Left cardiac atrium (tissue), 4 donors: ENCODE data around the gene ZG16. TPM values are rescaled to one million over a fixed set of nuclear protein-coding genes. Genes with fewer than 3 reads are reported as not detected.
"Not testable (repeated sequence)": the region's sequence is repeated elsewhere in the genome, so short reads cannot be mapped to it uniquely, and the experiment has no call there.

ENCODE experiments used
- ATAC-seq, 2 donors: fragments of 200-7000 bp; cut with Tn5 transposase; one replicate each; pipeline ENCODE4 v1.9.1; 2020; ENCODE audit warnings: mild to moderate bottlenecking in 2 of 2, moderate library complexity in 2 of 2
- DNase-seq: peaks from one replicate; pipeline ENCODE4 v3.0.0-alpha.2; 2020
- intact Hi-C, 2 donors: fragments of 100-400 bp; cut with DNase I; formaldehyde crosslinking; loops; one replicate each; pipeline versions ENCODE4 v1.14.1 to v1.15.1; 2022 to 2023
- total RNA-seq, 2 donors: library from RNA; stranded (reverse); fragmentation: NEBNext Ultra II Directional; extraction: Animal tissue kit (Norgen Biotek cat#: 25700); gene quantifications; one replicate each; pipeline ENCODE4 v1.2.1, GENCODE V29; 2021
- donor health status: DM: no; HTN: yes; CAD: no.
- donor health status: DM: no; HTN: yes; CAD: no; lungs with severe emphysema.
- donor health status: DM: yes; HTN: yes; CAD: no.
- donor health status: Dilated cardiomyopathy.

Gene ZG16
- total RNA-seq, 2 donors from 2014 or later = not detected

DNA sequence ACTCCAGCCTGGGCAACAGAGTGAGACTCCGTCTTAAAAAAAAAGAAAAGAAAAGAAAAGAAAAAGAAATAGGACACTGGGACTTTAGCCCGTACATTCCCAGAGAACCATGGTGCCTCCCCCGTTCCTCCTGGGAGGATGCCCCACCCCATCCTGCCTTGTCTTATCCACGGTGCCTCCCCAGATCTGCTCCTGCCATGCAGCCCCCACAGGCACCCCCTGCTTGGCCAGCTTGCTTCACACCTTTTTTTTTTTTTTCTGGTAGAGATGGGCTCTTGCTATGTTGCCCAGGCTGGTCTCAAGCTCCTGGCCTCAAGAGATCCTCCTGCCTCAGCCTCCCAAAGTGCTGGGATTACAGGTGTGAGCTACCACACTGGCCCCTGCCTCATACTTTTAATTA, 31.5 kb upstream of the ZG16 start:
- ATAC-seq, intact Hi-C loops, DNase-seq: not testable (repeated sequence)

DNA sequence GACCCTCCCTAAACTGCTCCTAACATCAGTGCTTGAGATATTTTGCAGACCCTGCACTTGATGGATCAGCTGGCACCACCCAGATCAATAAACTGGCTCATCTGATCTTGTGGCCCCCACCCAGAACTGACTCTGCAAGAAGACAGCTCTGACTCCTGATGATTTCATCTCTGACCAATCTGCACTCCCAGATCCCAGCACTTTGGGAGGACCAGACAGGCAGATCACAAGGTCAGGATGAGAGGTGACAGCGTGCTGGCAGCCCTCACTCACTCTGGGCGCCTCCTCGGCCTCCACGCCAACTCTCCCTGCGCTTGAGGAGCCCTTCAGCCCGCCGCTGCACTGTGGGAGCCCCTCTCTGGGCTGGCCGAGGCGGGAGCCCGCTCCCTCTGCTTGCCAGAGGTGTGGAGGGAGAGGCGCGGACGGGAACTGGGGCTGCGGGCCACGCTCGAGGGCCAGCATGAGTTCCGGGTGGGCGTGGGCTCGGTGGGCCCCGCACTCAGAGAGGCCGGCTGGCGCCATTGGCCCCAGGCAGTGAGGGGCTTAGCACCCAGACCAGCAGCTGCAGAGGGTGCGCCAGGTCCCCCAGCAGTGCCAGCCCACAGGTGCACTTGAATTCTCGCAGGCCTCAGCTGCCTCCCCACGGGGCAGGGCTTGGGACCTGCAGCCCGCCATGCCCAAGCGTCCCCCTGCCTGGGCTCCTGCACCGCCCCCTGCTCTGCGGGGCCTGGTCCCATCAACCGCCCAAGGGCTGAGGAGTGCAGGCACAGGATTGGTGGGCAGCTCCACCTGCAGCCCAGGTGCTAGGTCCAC, 29.9 kb upstream of the ZG16 start:
- DNase-seq = no peak
- intact Hi-C loops = no loop called here
- ATAC-seq = no peak

DNA sequence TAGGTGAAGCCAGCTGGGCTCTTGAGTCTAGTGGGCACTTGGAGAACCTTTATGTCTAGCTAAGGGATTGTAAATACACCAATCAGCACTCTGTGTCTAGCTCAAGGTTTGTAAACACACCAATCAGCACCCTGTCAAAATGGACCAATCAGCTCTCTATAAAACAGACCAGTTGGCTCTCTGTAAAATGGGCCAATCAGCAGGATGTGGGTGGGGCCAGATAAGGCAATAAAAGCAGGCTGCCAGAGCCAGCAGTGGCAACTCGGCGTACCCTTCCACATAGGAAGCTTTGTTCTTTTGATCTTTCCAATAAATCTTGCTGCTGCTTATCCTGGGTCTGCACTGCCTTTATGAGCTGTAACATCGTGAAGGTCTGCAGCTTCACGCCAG, 29.3 kb upstream of the ZG16 start:
- DNase-seq, intact Hi-C loops, ATAC-seq: not testable (repeated sequence)

DNA sequence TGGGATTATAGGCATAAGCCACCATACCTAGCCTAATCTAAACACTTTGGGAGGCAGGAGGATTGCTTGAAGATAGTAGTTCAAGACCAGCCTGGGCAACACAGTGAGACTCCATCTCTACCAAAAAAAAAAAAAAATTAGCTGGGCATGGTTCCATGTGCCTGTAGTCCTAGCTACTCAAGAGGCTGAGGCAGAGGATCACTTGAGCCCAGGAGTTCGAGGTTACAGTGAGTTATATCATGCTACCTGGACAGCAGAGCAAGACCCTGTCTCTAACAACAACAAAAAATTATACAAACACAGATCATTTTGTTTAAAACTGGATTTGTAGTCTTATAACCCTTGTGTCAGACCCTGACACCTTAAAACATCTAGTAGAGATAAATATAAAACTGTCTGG, 24.5 kb upstream of the ZG16 start:
- no peak for DNase-seq
- no peak for ATAC-seq
- intact Hi-C loops = no loop called here

DNA sequence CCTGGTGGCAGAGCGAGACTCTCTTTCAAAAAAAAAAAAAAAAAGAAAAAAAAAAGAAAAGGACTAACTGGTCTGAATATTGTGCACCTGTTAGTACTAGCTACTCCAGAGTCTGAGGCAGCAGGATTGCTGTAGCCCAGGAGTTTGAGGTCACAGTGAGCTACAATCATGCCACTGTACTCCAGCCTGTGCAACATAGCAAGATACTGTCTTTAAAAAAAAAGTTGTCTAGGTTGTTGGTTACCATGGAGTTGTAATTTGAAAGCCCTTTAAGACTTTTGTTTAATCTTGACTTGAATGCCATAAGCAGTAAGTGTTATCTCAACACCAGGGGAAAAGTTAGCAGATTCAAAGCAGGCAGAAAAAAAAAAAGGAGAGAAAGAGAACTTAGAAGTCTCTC, 21.4 kb upstream of the ZG16 start:
- ATAC-seq (no peak), DNase-seq (no peak)
- intact Hi-C loops = no loop called here

DNA sequence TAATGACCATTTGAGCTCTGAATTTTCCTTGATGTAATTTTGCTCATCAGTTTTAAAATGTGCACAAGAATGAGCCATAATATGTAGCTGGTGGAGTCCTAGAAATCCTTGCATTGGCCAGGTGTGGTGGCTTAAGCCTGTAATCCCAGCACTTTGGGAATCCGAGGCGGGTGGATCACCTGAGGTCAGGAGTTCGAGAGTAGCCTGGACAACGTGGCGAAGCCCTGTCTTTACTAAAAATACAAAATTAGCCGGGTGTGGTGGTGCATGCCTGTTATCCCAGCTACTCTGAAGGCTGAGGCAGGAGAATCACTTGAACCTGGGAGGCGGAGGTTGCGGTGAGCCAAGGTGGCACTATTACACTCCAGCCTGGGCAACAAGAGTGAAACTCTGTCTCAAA, 21.0 kb upstream of the ZG16 start:
- intact Hi-C loops, ATAC-seq, DNase-seq: not testable (repeated sequence)

DNA sequence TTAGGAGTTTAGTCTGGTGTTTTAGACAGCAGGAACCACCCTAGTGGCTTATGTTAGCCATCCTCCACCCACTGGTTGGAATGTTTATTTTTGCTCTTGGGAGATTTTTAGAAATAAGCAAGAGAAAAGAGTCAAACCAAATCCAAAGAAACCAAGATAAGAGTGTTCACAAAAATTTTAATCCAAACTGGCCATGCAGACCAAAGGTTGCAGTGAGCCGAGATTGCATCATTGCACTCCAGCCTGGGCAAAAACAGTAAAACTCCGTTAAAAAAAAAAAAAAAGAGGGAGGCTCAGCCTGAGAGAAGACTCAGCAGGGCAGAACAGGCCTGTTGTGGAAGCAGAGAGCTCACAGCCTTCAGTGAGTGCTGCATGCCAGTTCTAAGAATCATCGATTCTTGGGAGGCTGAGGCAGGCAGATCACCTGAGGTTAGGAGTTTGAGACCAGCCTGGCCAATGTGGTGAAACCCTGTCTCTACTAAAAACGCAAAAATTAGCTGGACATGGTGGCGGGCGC, 20.0 kb upstream of the ZG16 start:
- intact Hi-C loops = no loop called here
- peak; percentile 86 to 90 for ATAC-seq
- DNase-seq = peak; percentile 28

DNA sequence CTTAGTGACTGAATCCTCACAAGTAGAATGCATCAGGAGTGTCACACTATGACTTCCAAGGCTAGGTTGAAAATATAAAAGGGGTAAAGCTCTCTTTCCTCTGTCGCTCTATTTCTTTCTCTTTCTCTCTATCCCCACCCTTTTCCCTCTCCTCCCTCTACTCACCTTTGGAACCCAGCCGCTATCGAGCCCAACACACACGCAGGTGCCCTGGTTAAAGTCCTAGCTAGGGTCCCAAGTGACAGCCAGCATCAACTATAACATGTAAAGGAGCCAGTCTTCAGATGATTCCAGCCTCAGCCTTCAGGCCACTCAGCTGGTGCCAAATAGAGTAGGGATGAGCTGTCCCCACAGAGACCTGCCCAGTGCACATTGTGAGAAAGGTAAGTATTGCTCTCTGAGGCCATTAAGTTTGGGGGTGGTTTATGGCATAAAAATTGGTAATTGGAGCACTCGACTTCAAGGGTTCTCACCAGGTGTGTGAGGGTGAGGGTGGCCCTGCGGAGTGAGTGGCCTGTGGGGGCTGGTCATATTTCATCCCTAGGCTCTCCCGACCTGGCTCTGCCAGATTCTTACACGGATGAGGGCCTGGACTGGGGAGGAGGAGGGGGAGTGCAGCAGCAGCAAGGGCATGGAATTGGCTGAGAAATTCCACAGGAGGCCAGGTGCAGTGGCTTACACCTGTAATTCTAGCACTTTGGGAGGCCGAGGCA, 17.3 kb upstream of the ZG16 start:
- intact Hi-C loops = loop anchor here in 1 of 2 donors (10.0 kb wide), 1 partner anchor 746 kb away; no protein-coding TSS in a partner anchor
- DNase-seq = no peak
- no peak for ATAC-seq

DNA sequence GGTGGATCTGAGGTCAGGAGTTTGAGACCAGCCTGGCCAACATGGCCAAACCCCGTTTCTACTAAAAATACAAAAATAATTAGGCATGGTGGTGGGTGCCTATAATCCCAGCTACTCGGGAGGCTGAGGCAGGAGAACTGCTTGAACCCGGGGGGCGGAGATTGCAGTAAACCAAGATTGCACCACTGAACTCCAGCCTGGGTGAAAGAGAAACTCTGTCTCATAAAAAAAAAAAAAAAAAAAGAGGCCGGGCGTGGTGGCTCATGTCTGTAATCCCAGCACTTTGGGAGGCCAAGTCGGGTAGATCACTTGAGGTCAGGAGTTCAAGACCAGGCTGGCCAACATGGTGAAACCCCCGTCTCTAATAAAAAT, 16.8 kb upstream of the ZG16 start:
- intact Hi-C loops = loop anchor here in 1 of 2 donors (10.0 kb wide), 1 partner anchor 746 kb away; no protein-coding TSS in a partner anchor
- not testable (repeated sequence) for ATAC-seq, DNase-seq

DNA sequence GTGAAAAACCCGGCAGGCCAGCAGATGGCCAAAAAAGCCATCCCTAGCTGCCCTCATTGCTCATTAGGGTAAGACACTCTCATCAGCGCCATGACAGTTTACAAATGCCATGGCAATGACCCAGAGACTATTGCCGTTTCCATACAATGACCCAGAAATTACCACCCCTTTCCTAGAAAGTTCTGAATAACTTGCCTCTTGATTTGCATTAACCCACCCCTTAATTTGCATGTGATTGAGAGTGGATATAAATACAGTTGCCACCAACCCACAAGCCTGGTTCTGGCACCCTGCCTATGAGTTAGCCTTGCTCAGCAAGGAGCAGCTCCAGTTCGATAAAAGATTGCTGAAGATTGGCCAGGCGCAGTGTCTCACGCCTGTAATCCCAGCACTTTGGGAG, 16.2 kb upstream of the ZG16 start:
- intact Hi-C loops = loop anchor here in 1 of 2 donors (10.0 kb wide), 1 partner anchor 747 kb away; no protein-coding TSS in a partner anchor
- ATAC-seq (no peak), DNase-seq (no peak)

DNA sequence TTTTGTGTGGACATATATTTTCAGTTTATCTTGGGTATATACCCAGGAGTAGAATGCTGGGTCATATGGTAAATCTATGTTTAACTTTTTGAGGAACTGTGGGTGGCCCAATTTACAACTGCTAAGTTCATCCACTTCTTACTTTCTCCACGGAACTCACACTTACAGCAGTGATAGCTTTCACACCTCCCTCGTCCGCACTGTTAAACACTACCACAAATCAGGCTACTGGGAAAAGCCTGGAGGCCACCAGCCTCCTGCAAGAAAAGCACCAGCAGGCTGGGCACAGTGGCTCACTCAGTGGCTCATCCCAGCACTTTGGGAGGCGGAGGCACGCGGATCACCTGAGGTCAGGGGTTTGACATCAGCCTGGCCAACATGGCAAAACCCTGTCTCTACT, 14.7 kb upstream of the ZG16 start:
- ATAC-seq (no peak), DNase-seq (no peak)
- intact Hi-C loops = loop anchor here in 1 of 2 donors (10.0 kb wide), 1 partner anchor 749 kb away; no protein-coding TSS in a partner anchor

DNA sequence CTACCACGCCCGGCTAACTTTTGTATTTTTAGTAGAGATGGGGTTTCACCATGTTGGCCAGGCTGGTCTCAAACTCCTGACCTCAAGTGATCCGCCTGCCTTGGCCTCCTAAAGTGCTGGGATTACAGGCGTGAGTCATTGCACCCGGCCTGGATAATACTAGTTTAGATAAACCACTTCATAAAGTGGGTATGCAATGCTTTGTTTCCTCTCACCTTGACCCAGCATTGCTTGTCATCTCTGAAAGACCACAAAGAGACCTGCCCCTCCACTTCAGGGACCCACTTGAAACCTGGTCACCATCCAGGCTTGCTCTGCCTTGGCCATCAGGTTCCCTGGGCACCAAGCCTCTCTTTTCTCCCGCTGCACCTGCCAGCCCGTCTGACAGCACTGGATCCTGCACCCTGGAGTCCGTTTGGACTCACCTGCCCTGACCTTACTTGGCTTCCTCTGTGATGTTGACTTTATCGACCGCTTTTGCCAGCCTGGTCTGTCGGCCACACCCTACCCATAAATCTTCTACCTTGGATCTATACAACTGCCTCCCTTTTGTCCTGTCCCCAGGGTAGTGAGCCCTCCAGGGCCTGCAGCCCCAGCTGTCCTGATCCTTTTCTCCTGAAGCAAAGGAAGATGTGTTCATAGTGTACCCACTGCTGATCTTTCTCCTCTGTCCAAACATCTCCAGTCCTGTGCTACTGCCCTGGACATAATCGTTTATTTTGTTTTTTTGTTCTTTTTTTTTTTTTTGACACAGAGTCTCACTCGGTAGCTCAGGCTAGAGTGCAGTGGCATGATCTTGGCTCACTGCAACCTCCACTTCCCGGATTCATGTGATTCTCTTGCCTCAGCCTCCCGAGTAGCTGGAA, 12.7 kb upstream of the ZG16 start:
- ATAC-seq = no peak
- no peak for DNase-seq
- intact Hi-C loops = loop anchor here in 1 of 2 donors (10.0 kb wide), 1 partner anchor 751 kb away; no protein-coding TSS in a partner anchor

DNA sequence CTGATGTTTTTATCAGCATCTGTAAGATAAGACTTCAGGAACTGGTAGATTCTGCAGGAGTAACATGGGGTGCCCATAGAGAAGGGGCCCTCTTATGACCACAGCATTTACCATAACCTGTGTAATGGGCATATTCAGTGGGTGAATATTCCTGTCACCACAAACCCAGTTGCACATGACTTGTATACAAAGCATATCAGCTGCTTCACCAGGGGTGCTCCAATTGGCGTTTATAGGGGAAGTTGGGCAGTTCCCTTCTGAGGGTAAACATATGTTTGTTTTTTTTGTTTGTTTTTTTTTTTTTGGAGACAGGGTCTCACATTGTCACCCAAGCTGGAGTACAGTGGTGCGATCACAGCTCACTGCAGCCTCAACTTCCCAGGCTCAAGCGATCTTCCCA, 11.5 kb upstream of the ZG16 start:
- intact Hi-C loops = loop anchor here in 1 of 2 donors (10.0 kb wide), 1 partner anchor 752 kb away; no protein-coding TSS in a partner anchor
- ATAC-seq (no peak), DNase-seq (no peak)

DNA sequence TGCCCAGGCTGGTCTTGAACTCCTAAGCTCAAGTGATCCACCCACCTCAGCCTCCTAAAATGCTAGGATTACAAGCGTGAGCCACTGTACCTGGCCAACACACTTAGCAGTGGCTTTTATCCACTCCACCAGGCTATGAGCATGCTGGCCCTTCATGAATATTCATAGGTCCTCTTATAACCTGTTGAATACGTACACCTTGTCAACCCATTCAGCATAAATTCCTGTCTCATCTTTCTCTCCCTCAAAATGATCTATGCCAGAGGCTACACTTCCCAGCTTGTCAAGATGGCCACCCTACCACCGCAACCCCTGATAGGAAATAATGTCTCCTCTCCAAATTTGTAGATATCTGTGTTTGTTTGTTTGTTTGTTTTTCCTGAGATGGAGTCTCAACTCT, 11.0 kb upstream of the ZG16 start:
- DNase-seq (no peak), ATAC-seq (no peak)
- intact Hi-C loops = loop anchor here in 1 of 2 donors (10.0 kb wide), 1 partner anchor 752 kb away; no protein-coding TSS in a partner anchor

DNA sequence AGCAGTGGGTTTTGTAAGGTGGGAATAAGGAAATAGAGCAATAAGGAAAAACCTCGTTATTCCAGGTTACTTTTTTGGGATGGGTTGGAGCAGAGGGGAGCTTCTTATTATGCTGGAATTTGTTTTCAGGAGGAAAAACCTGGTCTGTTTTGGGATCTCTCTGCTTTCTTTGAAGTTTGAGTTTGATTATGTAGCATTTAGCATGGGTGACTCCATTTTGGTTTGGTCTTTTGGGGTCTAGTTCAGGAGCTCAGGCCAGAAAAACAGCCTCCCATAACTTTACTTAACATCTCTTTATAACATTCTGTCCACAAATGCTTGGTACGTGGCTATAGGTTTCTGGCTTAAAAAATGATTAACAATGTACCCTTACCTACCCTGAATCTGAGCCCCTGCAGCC, 8.5 kb upstream of the ZG16 start:
- ATAC-seq = no peak
- intact Hi-C loops = loop anchor here in 1 of 2 donors (10.0 kb wide), 1 partner anchor 755 kb away; no protein-coding TSS in a partner anchor

DNA sequence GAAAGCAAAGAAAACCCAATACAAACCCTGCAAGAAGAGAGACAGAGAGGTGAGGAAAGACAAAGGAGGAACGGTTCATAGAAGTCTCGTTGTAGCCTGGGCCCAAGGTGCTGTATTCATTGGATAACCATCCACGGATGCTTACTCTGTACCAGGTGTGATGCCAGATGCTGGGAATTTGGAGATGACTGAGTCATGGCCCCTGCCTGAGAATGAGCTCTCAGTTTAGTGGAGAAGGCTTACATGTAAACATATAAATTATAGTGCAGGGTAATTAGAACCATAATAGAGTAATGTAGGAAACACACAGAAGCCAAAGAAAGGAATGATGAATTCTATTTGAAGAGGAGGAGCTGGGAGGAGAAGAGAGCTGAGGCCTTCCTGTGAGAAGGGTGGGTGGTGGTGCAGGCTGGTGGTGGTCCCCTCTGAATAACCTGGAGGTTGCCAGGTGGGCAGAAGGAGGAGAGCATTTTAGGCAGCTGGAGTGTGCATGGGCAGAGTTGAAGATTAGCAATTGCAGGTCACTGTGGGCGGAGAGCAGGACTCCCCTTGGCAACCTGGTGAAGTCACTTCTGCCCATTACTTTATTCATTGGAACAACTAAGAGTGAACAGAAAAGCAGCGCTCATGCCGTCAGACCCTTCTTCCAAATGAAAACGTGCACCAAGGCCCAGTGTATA, 7.7 kb upstream of the ZG16 start:
- intact Hi-C loops = no loop called here
- no peak for DNase-seq
- ATAC-seq = no peak

More for the DNA sequence above, 8.5 kb upstream of the ZG16 start:
- DNase-seq = no peak

DNA sequence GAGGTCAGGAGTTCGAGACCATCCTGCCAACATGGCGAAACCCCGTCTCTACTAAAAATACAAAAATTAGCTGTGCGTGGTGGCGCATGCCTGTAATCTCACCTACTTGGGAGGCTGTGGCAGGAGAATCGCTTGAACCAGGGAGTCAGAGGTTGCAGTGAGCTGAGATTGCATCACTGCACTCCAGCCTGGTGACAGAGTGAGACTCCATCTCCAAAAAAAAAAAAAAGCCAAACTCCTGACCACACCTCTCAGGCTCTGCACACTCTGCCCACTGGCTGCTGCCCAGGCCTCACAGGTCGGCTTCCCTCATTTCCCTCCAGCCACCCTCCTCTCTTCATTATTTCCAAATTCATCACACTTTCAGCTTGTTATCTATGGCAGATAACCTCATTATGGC, 5.7 kb upstream of the ZG16 start:
- DNase-seq, intact Hi-C loops: not testable (repeated sequence)
- peak in 1 of 2 donors; percentile 81 for ATAC-seq

DNA sequence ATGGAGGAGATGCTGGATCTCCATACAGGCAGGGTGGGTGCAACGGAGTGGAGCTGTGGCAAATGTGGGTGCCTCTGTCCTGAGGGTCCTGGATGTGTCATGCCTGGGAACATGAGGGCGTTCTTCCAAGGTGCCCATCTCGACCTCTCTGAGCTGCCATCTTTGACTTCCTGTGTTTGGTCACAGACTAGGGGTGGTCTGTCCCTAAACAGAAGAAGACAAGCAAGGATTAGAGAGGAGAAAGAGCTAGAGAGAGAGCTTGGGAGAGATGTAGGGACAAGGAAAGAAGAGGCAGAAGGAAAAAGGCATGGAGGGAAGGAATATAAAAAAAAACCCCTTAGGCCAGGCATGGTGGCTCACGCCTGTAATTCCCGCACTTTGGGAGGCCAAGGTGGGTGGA, 3.3 kb upstream of the ZG16 start:
- ATAC-seq (no peak), DNase-seq (no peak)
- intact Hi-C loops = no loop called here
